Measurements from ENCODE around the gene ANKFY1.

DNA sequence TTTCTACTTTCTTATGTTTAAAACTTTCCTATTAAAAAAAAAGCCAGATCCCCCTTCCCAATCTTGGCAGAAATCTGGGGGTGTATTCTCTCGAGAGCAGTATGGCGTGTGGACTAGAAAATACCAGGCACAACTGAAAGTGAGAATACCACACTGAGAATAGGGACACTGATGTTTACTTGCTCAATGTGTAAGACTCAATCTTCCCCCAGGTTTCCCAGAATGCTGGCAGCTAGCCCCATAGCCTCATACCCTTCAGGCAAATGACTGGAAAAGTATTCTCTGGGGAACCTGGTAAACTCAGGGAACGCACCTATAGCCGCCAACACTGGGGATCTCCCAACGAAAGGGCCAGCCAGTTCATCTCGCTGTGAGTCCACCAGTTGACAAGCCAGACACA, 136.2 kb downstream of the ANKFY1 start:
- TF ChIP-seq CTCF (IDR thresholded peaks at IDR 0.05) (no peak), ZFX (IDR thresholded peaks at IDR 0.05; ENCODE audit: borderline replicate concordance) (no peak)

All from 22Rv1 (cell line).